MCF 10A (cell line): ENCODE results near the gene WRNIP1. TPM values are rescaled to one million over a fixed set of nuclear protein-coding genes. Genes with fewer than 3 reads are reported as not detected.

Experiments used
- Bru-seq: library from RNA; stranded (reverse); fragments of 400-500 nt; gene quantifications from one replicate; lab custom pipeline; 2021; lab: Mats Ljungman, UMichigan
- BruChase-seq, 2 experiments: library from RNA; stranded (reverse); fragments of 400-500 nt; gene quantifications; one replicate each; lab custom pipeline; 2021; lab: Mats Ljungman, UMichigan
- BruUV-seq: library from RNA; stranded (reverse); fragments of 400-500 nt; replicated peaks from 2 replicates; lab custom pipeline; 2021; lab: Mats Ljungman, UMichigan
- CTCF ChIA-PET: fragments of 300-600 bp; sonication (Branson Sonifier 250); formaldehyde crosslinking; extraction: SDS; loops from one replicate; lab custom pipeline; 2021; ENCODE audit warnings: antibody characterized with exemption, inconsistent platforms; lab: Yijun Ruan, JAX
- POLR2A ChIA-PET: fragments of 300-600, 350-650 bp; sonication (Branson Sonifier 250); formaldehyde crosslinking; extraction: SDS; loops from one replicate; lab custom pipeline; 2020; ENCODE audit warnings: antibody characterized with exemption, inconsistent platforms; lab: Yijun Ruan, JAX
- DNase-seq: peaks from one replicate; pipeline ENCODE4 v3.0.0-alpha.2; 2018; ENCODE audit not compliant: unreplicated experiment
- H3K27ac Mint-ChIP-seq: one replicate; pipeline ENCODE4 v1.8.0; 2022; ENCODE audit warnings: mild to moderate bottlenecking, low read depth, mixed read lengths; ENCODE audit not compliant: unreplicated experiment
- H3K27me3 Mint-ChIP-seq: one replicate; pipeline ENCODE4 v1.8.0; 2022; ENCODE audit warnings: mixed read lengths; ENCODE audit not compliant: insufficient read depth, unreplicated experiment
- H3K36me3 Mint-ChIP-seq: one replicate; pipeline ENCODE4 v1.8.0; 2022; ENCODE audit warnings: mild to moderate bottlenecking, moderate library complexity, mixed read lengths; ENCODE audit not compliant: insufficient read depth, unreplicated experiment
- H3K4me1 Mint-ChIP-seq: one replicate; pipeline ENCODE4 v1.8.0; 2022; ENCODE audit warnings: mixed read lengths; ENCODE audit not compliant: insufficient read depth, unreplicated experiment
- H3K4me3 Mint-ChIP-seq: one replicate; pipeline ENCODE4 v1.8.0; 2022; ENCODE audit warnings: mild to moderate bottlenecking, moderate library complexity, mixed read lengths; ENCODE audit not compliant: unreplicated experiment
- H3K9me3 Mint-ChIP-seq: one replicate; pipeline ENCODE4 v1.8.0; 2022; ENCODE audit warnings: mixed read lengths; ENCODE audit not compliant: unreplicated experiment
- intact Hi-C: fragments of 100-400 bp; cut with micrococcal nuclease; formaldehyde crosslinking; loops from 2 replicates; pipeline ENCODE4 v1.14.1; 2022
- long read RNA-seq: library from polyadenylated mRNA; stranded (forward); transcript quantifications from one replicate; pipeline ENCODE4 v2.0.0, GENCODE V29; 2022
- total RNA-seq: library from RNA; stranded (reverse); gene quantifications from 2 replicates; pipeline ENCODE4 v1.2.3, GENCODE V29; 2022
- TF ChIP-seq, protein P1 (sequence below): fragments of 200-600 bp; IDR thresholded peaks from one replicate; pipeline ENCODE4 v1.8.0; 2022; ENCODE audit warnings: antibody characterized with exemption, mild to moderate bottlenecking; ENCODE audit not compliant: unreplicated experiment

WRNIP1 gene
- total RNA-seq (33.4 and 44.8 TPM in 2 replicates), Bru-seq, nascent RNA (percentile 88 among the genes with signal in this experiment), BruChase-seq, experiment 1, labeled RNA remaining after a 6-hour chase (percentile 74 among the genes with signal in this experiment), BruChase-seq, experiment 2, labeled RNA remaining after a 2-hour chase (percentile 83 among the genes with signal in this experiment)
- long read RNA-seq, transcript WRNIP1-204 (7 exons, 2,670 nt) = major isoform, 161 of 193 reads
- long read RNA-seq, transcript WRNIP1-203 (7 exons, 2,595 nt) = minor isoform, 15 of 193 reads
- long read RNA-seq, partial matches to known transcripts = 5 of 193 reads
- long read RNA-seq, other reads (novel, unspliced or antisense) = 12 of 193 reads

DNA sequence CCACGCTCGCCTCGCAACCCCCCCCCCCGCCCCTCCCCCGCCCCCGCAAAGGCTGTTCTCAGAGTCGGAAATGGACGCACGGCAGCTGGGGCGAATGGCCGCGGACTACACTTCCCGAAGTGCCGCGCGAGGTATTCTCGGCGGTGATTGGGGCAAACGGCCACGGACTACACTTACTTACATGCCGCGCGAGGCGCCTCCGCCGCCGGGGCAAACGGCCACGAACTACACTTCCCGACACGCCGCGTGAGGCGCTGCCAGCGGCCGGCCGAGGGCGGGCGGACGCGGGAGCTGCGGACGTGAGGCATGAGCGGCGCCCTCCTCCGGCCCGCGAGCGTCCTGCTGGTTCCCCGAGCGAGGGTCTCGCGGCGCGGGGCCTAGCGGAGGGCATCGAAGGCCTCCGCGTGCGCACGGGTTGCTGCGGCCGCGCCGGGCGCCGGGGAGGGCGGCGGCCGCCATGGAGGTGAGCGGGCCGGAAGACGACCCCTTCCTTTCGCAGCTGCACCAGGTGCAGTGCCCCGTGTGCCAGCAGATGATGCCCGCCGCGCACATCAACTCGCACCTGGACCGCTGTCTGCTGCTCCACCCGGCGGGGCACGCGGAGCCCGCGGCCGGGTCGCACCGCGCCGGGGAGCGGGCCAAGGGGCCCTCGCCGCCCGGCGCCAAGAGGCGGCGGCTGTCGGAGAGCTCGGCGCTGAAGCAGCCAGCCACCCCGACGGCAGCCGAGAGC lies at the start of gene WRNIP1:
TSS of gene WRNIP1 (plus strand) at position 228 of the 730 bp plus-strand sequence. CDS start at position 458, 230 bp downstream.
- peak; percentile 98 for DNase-seq
- Mint-ChIP-seq H3K4me3 (peak within 1 kb of the TSS; percentile 71), H3K4me1 (peaks cover 24% of the 10 kb centered on the region), H3K9me3 (no peaks in the 10 kb centered on the region), H3K27ac (peak within 1 kb of the TSS; percentile 98), H3K27me3 (no peaks in the 10 kb centered on the region), H3K36me3 (peaks cover 5% of the 10 kb centered on the region)
- intact Hi-C loops = loop anchor here (1.0 to 2.0 kb wide), 2 partner anchors 27 to 75 kb away; partner anchors contain the start of gene SERPINB1
- TF ChIP-seq, protein P1, sequence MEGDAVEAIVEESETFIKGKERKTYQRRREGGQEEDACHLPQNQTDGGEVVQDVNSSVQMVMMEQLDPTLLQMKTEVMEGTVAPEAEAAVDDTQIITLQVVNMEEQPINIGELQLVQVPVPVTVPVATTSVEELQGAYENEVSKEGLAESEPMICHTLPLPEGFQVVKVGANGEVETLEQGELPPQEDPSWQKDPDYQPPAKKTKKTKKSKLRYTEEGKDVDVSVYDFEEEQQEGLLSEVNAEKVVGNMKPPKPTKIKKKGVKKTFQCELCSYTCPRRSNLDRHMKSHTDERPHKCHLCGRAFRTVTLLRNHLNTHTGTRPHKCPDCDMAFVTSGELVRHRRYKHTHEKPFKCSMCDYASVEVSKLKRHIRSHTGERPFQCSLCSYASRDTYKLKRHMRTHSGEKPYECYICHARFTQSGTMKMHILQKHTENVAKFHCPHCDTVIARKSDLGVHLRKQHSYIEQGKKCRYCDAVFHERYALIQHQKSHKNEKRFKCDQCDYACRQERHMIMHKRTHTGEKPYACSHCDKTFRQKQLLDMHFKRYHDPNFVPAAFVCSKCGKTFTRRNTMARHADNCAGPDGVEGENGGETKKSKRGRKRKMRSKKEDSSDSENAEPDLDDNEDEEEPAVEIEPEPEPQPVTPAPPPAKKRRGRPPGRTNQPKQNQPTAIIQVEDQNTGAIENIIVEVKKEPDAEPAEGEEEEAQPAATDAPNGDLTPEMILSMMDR = peak; percentile 43
- no TSS peak for BruUV-seq
- POLR2A ChIA-PET = interaction anchor here (0.6 to 5.1 kb wide), 26 partner anchors 8 to 1253 kb away, joined by 3 to 34 read pairs (median 4); partner anchors contain the start of genes FOXC1, SERPINB1 and SERPINB6
- CTCF ChIA-PET = interaction anchor here (0.6 to 1.1 kb wide), 4 partner anchors 26 to 1157 kb away, joined by 3 to 6 read pairs (median 4); no protein-coding TSS in a partner anchor

DNA sequence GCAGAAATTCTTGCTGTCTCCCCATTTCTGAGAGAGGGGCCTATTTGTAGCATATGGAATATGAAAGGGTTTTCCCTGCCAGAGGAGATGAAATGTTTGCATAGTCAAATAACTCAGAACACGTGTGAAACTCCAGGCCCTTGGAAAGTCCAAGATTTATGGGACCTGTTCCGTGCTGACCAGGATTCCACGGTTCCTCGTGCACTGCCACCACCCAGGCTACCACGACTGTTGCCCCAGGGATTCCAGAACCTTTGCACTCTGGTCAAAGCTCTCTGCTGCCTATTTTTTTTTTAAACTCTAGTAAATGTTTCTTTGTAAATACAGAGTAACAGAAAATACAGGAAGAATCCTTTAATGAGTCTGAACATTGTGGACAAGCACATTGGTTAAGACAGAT lies 49.5 kb upstream of the WRNIP1 start:
- Mint-ChIP-seq H3K36me3 (no peaks in the 10 kb centered on the region), H3K4me3 (no peak overlapping the region), H3K4me1 (peaks cover 8% of the 10 kb centered on the region), H3K9me3 (peaks cover under 1% of the 10 kb centered on the region), H3K27me3 (no peaks in the 10 kb centered on the region), H3K27ac (no peak overlapping the region)
- ChIA-PET POLR2A (no interaction called here), CTCF (interaction anchor here (1.5 kb wide), 1 partner anchor 20 kb away, joined by 3 read pairs; no protein-coding TSS in a partner anchor)
- TF ChIP-seq, protein P1 = no peak
- no peak for DNase-seq
- intact Hi-C loops = no loop called here
- BruUV-seq = no TSS peak

DNA sequence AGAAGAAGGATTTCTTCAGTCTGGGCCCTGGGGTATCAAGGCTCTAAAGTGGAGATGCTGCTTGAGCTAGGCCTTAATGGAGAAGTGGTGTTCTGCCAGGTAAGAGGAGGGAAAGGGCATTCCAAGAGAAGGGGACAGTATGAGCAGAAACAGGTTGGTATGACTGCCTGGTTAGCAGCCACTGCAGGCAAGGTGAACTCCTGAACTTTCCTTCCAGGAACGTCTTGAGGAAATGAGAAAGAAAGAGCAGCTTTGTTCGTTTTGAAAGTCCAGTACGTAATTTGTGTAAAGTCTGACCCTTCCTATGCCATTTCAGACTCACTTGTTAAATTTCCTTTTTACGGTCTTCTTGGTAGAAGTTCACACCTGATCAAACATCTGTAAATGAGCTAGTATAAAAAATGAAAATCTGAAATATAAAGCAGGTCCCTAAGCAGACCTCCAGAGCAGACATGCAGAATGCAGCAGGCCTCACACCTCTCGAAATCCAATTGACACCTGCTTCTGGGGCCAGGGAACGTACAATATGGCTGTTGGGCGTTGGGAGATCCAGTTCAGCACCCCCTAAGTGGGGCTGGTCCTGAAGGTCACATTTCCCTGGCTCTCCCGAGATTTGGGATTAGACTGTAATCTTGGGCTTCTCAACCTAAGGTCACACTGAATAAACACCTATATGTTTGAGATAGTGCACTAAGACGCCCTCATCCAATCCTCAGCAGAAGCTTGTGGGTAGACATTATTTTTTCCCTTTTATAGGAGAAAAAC lies 48.1 kb upstream of the WRNIP1 start:
- DNase-seq = no peak
- ChIA-PET CTCF (interaction anchor here (0.5 to 1.0 kb wide), 4 partner anchors 21 to 83 kb away, joined by 3 to 5 read pairs (median 3); no protein-coding TSS in a partner anchor), POLR2A (no interaction called here)
- intact Hi-C loops = no loop called here
- BruUV-seq = no TSS peak
- Mint-ChIP-seq H3K36me3 (no peaks in the 10 kb centered on the region), H3K27ac (no peak overlapping the region), H3K4me1 (peaks cover 8% of the 10 kb centered on the region), H3K4me3 (no peak overlapping the region), H3K27me3 (no peaks in the 10 kb centered on the region), H3K9me3 (peaks cover 7% of the 10 kb centered on the region)
- TF ChIP-seq, protein P1 = no peak
